Measurements from ENCODE around the gene DRC1. TPM values are rescaled to one million over a fixed set of nuclear protein-coding genes. Genes with fewer than 3 reads are reported as not detected.

Gene DRC1
- total RNA-seq, 1 experiment from 2014 or later, result not detected

DNA sequence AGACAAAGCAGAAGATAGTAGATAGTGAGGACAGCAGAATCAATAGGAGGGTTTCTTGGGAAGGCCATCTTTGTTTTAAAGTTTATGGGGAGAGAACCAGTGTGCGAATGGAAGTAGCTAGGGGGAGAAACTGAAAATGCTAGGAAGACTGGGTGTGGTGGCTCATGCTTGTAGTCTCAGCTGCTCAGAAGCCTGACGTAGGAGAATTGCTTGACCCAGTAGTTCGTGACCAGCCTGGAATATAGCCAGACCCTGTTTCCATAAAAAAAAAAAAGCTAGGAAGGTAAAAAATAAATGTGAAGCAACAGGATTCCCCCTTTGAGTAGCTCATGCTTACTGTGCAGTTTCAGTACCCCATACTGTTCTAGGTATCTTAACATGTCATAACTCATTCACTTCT lies 19.2 kb upstream of the DRC1 start:
- peak overlapping the region in 1 of 3 experiments; percentile 1; a peak in 2 of 7 replicates for H3K27ac Mint-ChIP-seq

More for the DNA sequence above, 19.2 kb upstream of the DRC1 start:
- Histone ChIP-seq H3K14ac (ENCODE audit: insufficient read depth, low read length) (no peak overlapping the region), H3K4me2 (ENCODE audit: insufficient read depth, insufficient read length, low read length) (no peak overlapping the region), H3K79me1 (ENCODE audit: insufficient read depth, low read depth, low read length, poor library complexity, severe bottlenecking) (no peaks in the 10 kb centered on the region), H2BK120ac (ENCODE audit: low read depth, low read length, poor library complexity, severe bottlenecking) (no peak overlapping the region), H2BK5ac (ENCODE audit: insufficient read length, low read length) (no peak overlapping the region), H3K27me3 (ENCODE audit: insufficient read depth, low read length) (no peaks in the 10 kb centered on the region), H2AFZ (ENCODE audit: low read length) (no peak overlapping the region), H3K9me3 (ENCODE audit: control insufficient read depth, low read depth, low read length) (no peaks in the 10 kb centered on the region), H2BK20ac (ENCODE audit: low read depth, low read length, poor library complexity, severe bottlenecking) (no peak overlapping the region), H3K27ac (ENCODE audit: insufficient read length, low read depth, low read length) (no peak overlapping the region), H3K79me2 (ENCODE audit: insufficient read depth, low read length) (no peaks in the 10 kb centered on the region), H4K5ac (ENCODE audit: insufficient read length, low read depth, low read length) (no peak overlapping the region), H4K91ac (ENCODE audit: insufficient read length, low read depth, low read length) (no peak overlapping the region), H2BK12ac (ENCODE audit: insufficient read length, low read depth, low read length) (no peak overlapping the region), H3K4ac (ENCODE audit: low read depth, low read length) (no peak overlapping the region), H3K23ac (ENCODE audit: insufficient read length, low read depth, low read length) (no peak overlapping the region), H3K23me2 (ENCODE audit: insufficient read length, low read depth, low read length, poor library complexity, severe bottlenecking) (no peaks in the 10 kb centered on the region), H2AK5ac (ENCODE audit: insufficient read length, low read length) (no peak overlapping the region), H3K4me1 (ENCODE audit: insufficient read depth, low read length) (no peaks in the 10 kb centered on the region), H3K56ac (ENCODE audit: insufficient read length, low read depth, low read length) (no peak overlapping the region), H3K18ac (ENCODE audit: insufficient read length, low read depth, low read length) (no peak overlapping the region), H2BK15ac (ENCODE audit: low read depth, low read length) (no peak overlapping the region), H3T11ph (ENCODE audit: low read length) (no peak overlapping the region), H4K20me1 (ENCODE audit: control insufficient read depth, insufficient read depth, insufficient read length) (no peaks in the 10 kb centered on the region), H4K8ac (replicated peaks; ENCODE audit: insufficient read length, low read depth, low read length) (no peak overlapping the region), H3K9ac (ENCODE audit: extremely low read depth, insufficient read length, low read length) (no peak overlapping the region)
- WGBS (ENCODE audit: extremely low coverage, insufficient read length, low lambda C conversion rate), result no CpG with 5 or more reads among the region's 3 CpGs
- H3K36me3 Mint-ChIP-seq (ENCODE audit: insufficient read depth in 1 of 3, low read depth in 3 of 3), result peaks cover 0 to 30% (median 19%) of the 10 kb centered on the region in 3 experiments; a peak in 6 of 7 replicates
- no peaks in the 10 kb centered on the region for H3K27me3 Mint-ChIP-seq (ENCODE audit: low read depth)
- H3K4me3 Mint-ChIP-seq, result no peak overlapping the region
- H3K9me3 Mint-ChIP-seq, result no peaks in the 10 kb centered on the region
- TF ChIP-seq, protein P1, sequence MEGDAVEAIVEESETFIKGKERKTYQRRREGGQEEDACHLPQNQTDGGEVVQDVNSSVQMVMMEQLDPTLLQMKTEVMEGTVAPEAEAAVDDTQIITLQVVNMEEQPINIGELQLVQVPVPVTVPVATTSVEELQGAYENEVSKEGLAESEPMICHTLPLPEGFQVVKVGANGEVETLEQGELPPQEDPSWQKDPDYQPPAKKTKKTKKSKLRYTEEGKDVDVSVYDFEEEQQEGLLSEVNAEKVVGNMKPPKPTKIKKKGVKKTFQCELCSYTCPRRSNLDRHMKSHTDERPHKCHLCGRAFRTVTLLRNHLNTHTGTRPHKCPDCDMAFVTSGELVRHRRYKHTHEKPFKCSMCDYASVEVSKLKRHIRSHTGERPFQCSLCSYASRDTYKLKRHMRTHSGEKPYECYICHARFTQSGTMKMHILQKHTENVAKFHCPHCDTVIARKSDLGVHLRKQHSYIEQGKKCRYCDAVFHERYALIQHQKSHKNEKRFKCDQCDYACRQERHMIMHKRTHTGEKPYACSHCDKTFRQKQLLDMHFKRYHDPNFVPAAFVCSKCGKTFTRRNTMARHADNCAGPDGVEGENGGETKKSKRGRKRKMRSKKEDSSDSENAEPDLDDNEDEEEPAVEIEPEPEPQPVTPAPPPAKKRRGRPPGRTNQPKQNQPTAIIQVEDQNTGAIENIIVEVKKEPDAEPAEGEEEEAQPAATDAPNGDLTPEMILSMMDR (conservative IDR thresholded peaks at IDR 0.05), result no peak
- no peaks in the 10 kb centered on the region for H3K4me1 Mint-ChIP-seq
- no peak for DNase-seq
